Loucy (cell line): Measurements from ENCODE around the gene NRXN3.

ENCODE experiments used
- CTCF ChIP-seq: fragments of 200-600 bp; sonication (generic); conservative IDR thresholded peaks from 2 replicates; pipeline ENCODE4 v1.5.1; 2014; ENCODE audit warnings: mild to moderate bottlenecking, antibody characterized with exemption, low read length
- EZH2phosphoT487 ChIP-seq: fragments of 200-600 bp; IDR thresholded peaks from 2 replicates; pipeline ENCODE4 v1.6.1; 2018; ENCODE audit warnings: antibody characterized with exemption, mild to moderate bottlenecking, moderate library complexity, borderline replicate concordance

GRCh38 chr14:78970677-78971076, 800.5 kb downstream of the NRXN3 start:
- TF ChIP-seq CTCF, result no peak
- TF ChIP-seq EZH2phosphoT487, result no peak
